ENCODE data around the gene MMP15. TPM values are rescaled to one million over a fixed set of nuclear protein-coding genes. Genes with fewer than 3 reads are reported as not detected.

MMP15 gene
- total RNA-seq, 2 experiments from 2014 or later, result 0.25 to 0.31 TPM

GRCh38 chr16:58040496-58040846 is 14.9 kb downstream of the MMP15 start:
- Histone ChIP-seq H3K27ac (ENCODE audit: low read depth in 1 of 2, low read length in 2 of 2) (no peak overlapping the region), H3K4me1 (ENCODE audit: insufficient read depth, low read length) (no peaks in the 10 kb centered on the region), H3K4me3 (ENCODE audit: low read length) (no peak overlapping the region), H3K27me3 (ENCODE audit: control insufficient read depth in 1 of 2, insufficient read depth in 2 of 2, low read length in 2 of 2) (no peaks in the 10 kb centered on the region), H3K9me3 (ENCODE audit: control insufficient read depth in 1 of 2, insufficient read depth in 1 of 2, low read length in 2 of 2) (peaks cover 0 to 5% of the 10 kb centered on the region in 2 experiments), H3K36me3 (ENCODE audit: insufficient read depth, low read length) (no peaks in the 10 kb centered on the region)
- intact Hi-C loops (cut with DNase I, micrococcal nuclease), result no loop called here
- ChIA-PET POLR2A (no interaction called here), CTCF (no interaction called here)
- ATAC-seq (ENCODE audit: poor library complexity) (no peak), DNase-seq (no peak)
- Mint-ChIP-seq H3K36me3 (ENCODE audit: low read depth) (no peaks in the 10 kb centered on the region), H3K27me3 (no peaks in the 10 kb centered on the region), H3K9me3 (no peaks in the 10 kb centered on the region), H3K27ac (no peak overlapping the region), H3K4me1 (ENCODE audit: low read depth) (no peaks in the 10 kb centered on the region), H3K4me3 (no peak overlapping the region)
- TF ChIP-seq CTCF (IDR thresholded peaks at IDR 0.05), result no peak

DNA sequence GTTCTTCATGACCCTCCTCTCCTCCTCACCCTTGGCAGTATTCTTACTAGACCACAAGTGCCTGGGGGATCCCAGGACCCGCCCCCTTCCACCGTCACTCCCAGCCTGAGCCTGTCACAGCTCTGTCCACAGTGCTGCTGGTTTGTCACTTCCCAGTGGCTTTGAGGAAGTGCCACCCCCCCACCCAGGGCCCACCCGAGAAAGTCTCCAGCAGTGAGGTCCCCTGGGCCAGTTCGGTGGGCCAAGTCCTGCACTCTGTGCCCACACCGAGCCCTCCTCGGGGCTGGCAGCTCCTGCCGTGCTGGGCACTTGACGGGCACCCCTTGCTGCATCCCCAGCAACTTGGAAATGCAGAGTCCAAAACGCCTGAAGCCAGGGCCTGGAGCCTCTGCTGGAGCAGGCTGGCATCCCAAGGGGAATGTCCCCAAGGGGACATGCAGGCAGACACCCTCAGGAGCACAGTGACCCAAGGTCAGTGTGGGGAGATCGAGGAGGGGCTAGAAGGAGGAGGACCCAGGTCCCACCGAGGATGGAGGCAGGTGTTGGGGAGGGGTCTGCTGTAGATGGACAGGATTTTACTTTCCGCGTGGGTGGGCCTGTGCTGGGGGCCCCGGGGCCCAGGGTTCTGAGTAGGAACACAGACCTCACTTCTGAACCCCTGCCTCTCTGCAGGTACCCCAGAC is 15.5 kb downstream of the MMP15 start:
- ChIA-PET POLR2A (no interaction called here), CTCF (no interaction called here)
- Mint-ChIP-seq H3K27ac (no peak overlapping the region), H3K4me3 (no peak overlapping the region), H3K9me3 (no peaks in the 10 kb centered on the region), H3K4me1 (ENCODE audit: low read depth) (no peaks in the 10 kb centered on the region), H3K27me3 (no peaks in the 10 kb centered on the region), H3K36me3 (ENCODE audit: low read depth) (no peaks in the 10 kb centered on the region)
- H3K4me3 ChIP-seq (ENCODE audit: low read length), result no peak overlapping the region
- no peak for DNase-seq
- intact Hi-C loops (cut with DNase I, micrococcal nuclease), result no loop called here
- no peak for TF ChIP-seq CTCF (IDR thresholded peaks at IDR 0.05)
- H3K27me3 ChIP-seq (ENCODE audit: control insufficient read depth in 1 of 2, insufficient read depth in 2 of 2, low read length in 2 of 2), result no peaks in the 10 kb centered on the region
- peaks cover 0 to 5% of the 10 kb centered on the region in 2 experiments for H3K9me3 ChIP-seq (ENCODE audit: control insufficient read depth in 1 of 2, insufficient read depth in 1 of 2, low read length in 2 of 2)
- ATAC-seq (ENCODE audit: poor library complexity), result no peak
- no peaks in the 10 kb centered on the region for H3K36me3 ChIP-seq (ENCODE audit: insufficient read depth, low read length)
- H3K27ac ChIP-seq (ENCODE audit: low read depth in 1 of 2, low read length in 2 of 2), result no peak overlapping the region
- no peaks in the 10 kb centered on the region for H3K4me1 ChIP-seq (ENCODE audit: insufficient read depth, low read length)

- no peaks in the 10 kb centered on the region for H3K36me3 Mint-ChIP-seq (ENCODE audit: low read depth)
- no peaks in the 10 kb centered on the region for H3K4me1 ChIP-seq (ENCODE audit: insufficient read depth, low read length)
- no peaks in the 10 kb centered on the region for H3K4me1 Mint-ChIP-seq (ENCODE audit: low read depth)
- no peaks in the 10 kb centered on the region for H3K9me3 Mint-ChIP-seq
- no peak for ATAC-seq (ENCODE audit: poor library complexity)
- no peak overlapping the region for H3K4me3 ChIP-seq (ENCODE audit: low read length)
- ChIA-PET POLR2A (no interaction called here), CTCF (no interaction called here)
- H3K9me3 ChIP-seq (ENCODE audit: control insufficient read depth in 1 of 2, insufficient read depth in 1 of 2, low read length in 2 of 2), result peaks cover 0 to 5% of the 10 kb centered on the region in 2 experiments
- H3K36me3 ChIP-seq (ENCODE audit: insufficient read depth, low read length), result no peaks in the 10 kb centered on the region
- H3K27me3 Mint-ChIP-seq, result no peaks in the 10 kb centered on the region
- no peak overlapping the region for H3K4me3 Mint-ChIP-seq
- H3K27me3 ChIP-seq (ENCODE audit: control insufficient read depth in 1 of 2, insufficient read depth in 2 of 2, low read length in 2 of 2), result no peaks in the 10 kb centered on the region
- intact Hi-C loops (cut with DNase I, micrococcal nuclease), result no loop called here
- no peak for TF ChIP-seq CTCF (IDR thresholded peaks at IDR 0.05)
- no peak overlapping the region for H3K27ac Mint-ChIP-seq
- no peak overlapping the region for H3K27ac ChIP-seq (ENCODE audit: low read depth in 1 of 2, low read length in 2 of 2)
- DNase-seq, result no peak
Observed at GRCh38 chr16:58041628-58041955, 16.0 kb downstream of the MMP15 start.
